Neural progenitor cell (in vitro differentiated cells): ENCODE results near the gene TUB. TPM values are rescaled to one million over a fixed set of nuclear protein-coding genes. Genes with fewer than 3 reads are reported as not detected.

Experiments
- DNase-seq: peaks from one replicate; pipeline ENCODE4 v3.0.0-alpha.2; 2016; ENCODE audit warnings: low spot score
- H2AFZ ChIP-seq: fragments of 200-600 bp; sonication (generic); replicated peaks from 2 replicates; pipeline ENCODE4 v1.6.1; 2016; ENCODE audit warnings: antibody characterized with exemption
- H3F3A ChIP-seq: fragments of 200-600 bp; sonication (generic); 2 replicates; pipeline ENCODE4 v1.6.1; 2016; ENCODE audit warnings: antibody characterized with exemption, low read depth
- H3K27ac ChIP-seq: fragments of 200-600 bp; sonication (generic); 2 replicates; pipeline ENCODE4 v1.5.1; 2016; ENCODE audit warnings: mild to moderate bottlenecking
- H3K27me3 ChIP-seq: fragments of 200-600 bp; sonication (generic); 2 replicates; pipeline ENCODE4 v1.6.1; 2016; ENCODE audit warnings: mild to moderate bottlenecking, moderate library complexity
- H3K36me3 ChIP-seq: fragments of 200-600 bp; sonication (generic); 2 replicates; pipeline ENCODE4 v1.5.1; 2016
- H3K4me1 ChIP-seq: fragments of 200-600 bp; sonication (generic); 2 replicates; pipeline ENCODE4 v1.6.1; 2016; ENCODE audit warnings: mixed run types
- H3K4me2 ChIP-seq: fragments of 200-600 bp; sonication (generic); 2 replicates; pipeline ENCODE4 v1.6.1; 2016
- H3K4me3 ChIP-seq: fragments of 200-600 bp; sonication (generic); 2 replicates; pipeline ENCODE4 v1.5.1; 2016
- H3K79me2 ChIP-seq: fragments of 200-600 bp; sonication (generic); 2 replicates; pipeline ENCODE4 v1.6.1; 2016; ENCODE audit warnings: low read depth
- H3K9ac ChIP-seq: fragments of 200-600 bp; sonication (generic); 2 replicates; pipeline ENCODE4 v1.6.1; 2016
- H3K9me3 ChIP-seq: fragments of 200-600 bp; sonication (generic); 2 replicates; pipeline ENCODE4 v1.5.1; 2016; ENCODE audit warnings: low read depth
- H4K20me1 ChIP-seq: fragments of 200-600 bp; sonication (generic); 2 replicates; pipeline ENCODE4 v1.6.1; 2016; ENCODE audit warnings: low read depth
- H3K27ac Mint-ChIP-seq: 3 replicates; pipeline ENCODE4 v1.8.0; 2021; ENCODE audit warnings: mixed read lengths
- H3K27me3 Mint-ChIP-seq: 2 replicates; pipeline ENCODE4 v1.8.0; 2022; ENCODE audit warnings: low read depth, mild to moderate bottlenecking, inconsistent platforms, moderate library complexity, mixed read lengths; ENCODE audit not compliant: insufficient read depth
- H3K36me3 Mint-ChIP-seq: 3 replicates; pipeline ENCODE4 v1.8.0; 2021; ENCODE audit warnings: mixed read lengths
- H3K4me1 Mint-ChIP-seq: 3 replicates; pipeline ENCODE4 v1.8.0; 2021; ENCODE audit warnings: mixed read lengths
- H3K4me3 Mint-ChIP-seq: 3 replicates; pipeline ENCODE4 v1.8.0; 2021; ENCODE audit warnings: mild to moderate bottlenecking, moderate library complexity, mixed read lengths
- H3K9me3 Mint-ChIP-seq: 3 replicates; pipeline ENCODE4 v1.8.0; 2020; ENCODE audit warnings: mixed read lengths
- CTCF ChIP-seq: fragments of 200-600 bp; sonication (generic); IDR thresholded peaks from 2 replicates; pipeline ENCODE4 v1.5.1; 2017; ENCODE audit warnings: antibody characterized with exemption, mild to moderate bottlenecking
- EZH2 ChIP-seq: fragments of 200-600 bp; sonication (generic); IDR thresholded peaks from 2 replicates; pipeline ENCODE4 v1.6.1; 2017; ENCODE audit warnings: antibody characterized with exemption, mild to moderate bottlenecking, moderate library complexity
- EZH2phosphoT487 ChIP-seq: fragments of 200-600 bp; sonication (generic); IDR thresholded peaks from 2 replicates; pipeline ENCODE4 v1.6.1; 2017; ENCODE audit warnings: antibody characterized with exemption
- total RNA-seq: library from RNA; depleted of rRNA; stranded (reverse); fragments of >200 nt; gene quantifications from 2 replicates; pipeline ENCODE4 v1.2.3, GENCODE V29; 2015; ENCODE audit warnings: low replicate concordance

The TUB gene
- total RNA-seq, 1 donor from 2014 or later, result 28.7 TPM

GRCh38 chr11:8092587-8093424 lies 11.8 kb downstream of the TUB start:
- Histone ChIP-seq H3K27ac (no peak overlapping the region), H3K79me2 (peaks cover 3% of the 10 kb centered on the region), H3K4me1 (no peaks in the 10 kb centered on the region), H3K36me3 (no peaks in the 10 kb centered on the region), H2AFZ (no peak overlapping the region), H4K20me1 (peaks cover 10% of the 10 kb centered on the region), H3K9me3 (no peaks in the 10 kb centered on the region), H3K4me3 (no peak overlapping the region), H3K27me3 (no peaks in the 10 kb centered on the region), H3K9ac (no peak overlapping the region), H3K4me2 (no peak overlapping the region), H3F3A (no peaks in the 10 kb centered on the region)
- no peaks in the 10 kb centered on the region for H3K9me3 Mint-ChIP-seq
- peak; percentile 77 for DNase-seq
- H3K4me3 Mint-ChIP-seq, result no peak overlapping the region
- TF ChIP-seq CTCF (peak; percentile 69), EZH2 (no peak)
- H3K27me3 Mint-ChIP-seq, result peaks cover 10% of the 10 kb centered on the region
- H3K27ac Mint-ChIP-seq, result no peak overlapping the region
- H3K36me3 Mint-ChIP-seq, result peaks cover 9% of the 10 kb centered on the region
- H3K4me1 Mint-ChIP-seq, result peaks cover 4% of the 10 kb centered on the region

GRCh38 chr11:8093931-8094575 lies 13.0 kb downstream of the TUB start:
- Histone ChIP-seq H2AFZ (no peak overlapping the region), H3K9ac (no peak overlapping the region), H4K20me1 (peaks cover 8% of the 10 kb centered on the region), H3F3A (no peaks in the 10 kb centered on the region), H3K27me3 (no peaks in the 10 kb centered on the region), H3K79me2 (no peaks in the 10 kb centered on the region), H3K4me3 (no peak overlapping the region), H3K4me1 (no peaks in the 10 kb centered on the region), H3K9me3 (no peaks in the 10 kb centered on the region), H3K4me2 (no peak overlapping the region), H3K36me3 (no peaks in the 10 kb centered on the region), H3K27ac (no peak overlapping the region)
- Mint-ChIP-seq H3K27ac (no peak overlapping the region), H3K9me3 (no peaks in the 10 kb centered on the region), H3K36me3 (peaks cover 9% of the 10 kb centered on the region), H3K27me3 (peaks cover 10% of the 10 kb centered on the region), H3K4me3 (no peak overlapping the region), H3K4me1 (peaks cover 4% of the 10 kb centered on the region)
- TF ChIP-seq EZH2, result no peak
- no peak for TF ChIP-seq EZH2phosphoT487
- TF ChIP-seq CTCF, result no peak
- no peak for DNase-seq

- H3K9me3 Mint-ChIP-seq, result no peaks in the 10 kb centered on the region
- peaks cover 4% of the 10 kb centered on the region for H3K4me1 Mint-ChIP-seq
- peaks cover 10% of the 10 kb centered on the region for H3K27me3 Mint-ChIP-seq
- Histone ChIP-seq H3K27ac (no peak overlapping the region), H4K20me1 (peaks cover 8% of the 10 kb centered on the region), H3K4me3 (no peak overlapping the region), H3K9ac (no peak overlapping the region), H3F3A (no peaks in the 10 kb centered on the region), H3K9me3 (no peaks in the 10 kb centered on the region), H3K79me2 (no peaks in the 10 kb centered on the region), H3K36me3 (no peaks in the 10 kb centered on the region), H2AFZ (no peak overlapping the region), H3K4me1 (no peaks in the 10 kb centered on the region), H3K4me2 (no peak overlapping the region), H3K27me3 (no peaks in the 10 kb centered on the region)
- H3K27ac Mint-ChIP-seq, result peak overlapping the region; percentile 37
- TF ChIP-seq EZH2phosphoT487 (no peak), CTCF (no peak), EZH2 (no peak)
- no peak overlapping the region for H3K4me3 Mint-ChIP-seq
- DNase-seq, result no peak
- H3K36me3 Mint-ChIP-seq, result peaks cover 13% of the 10 kb centered on the region
These were observed 13.6 kb downstream of the TUB start for GRCh38 chr11:8094656-8095055.
